Esophagus squamous epithelium (tissue), 5 donors: Measurements from ENCODE around the gene USP46. TPM values are rescaled to one million over a fixed set of nuclear protein-coding genes. Genes with fewer than 3 reads are reported as not detected.

ENCODE experiments used
- DNase-seq: peaks from one replicate; lab custom pipeline; 2025; lab: John Stamatoyannopoulos, UW
- H3K27ac ChIP-seq, 4 donors: fragments of 200-600 bp; sonication (generic); one replicate each; pipeline ENCODE4 v1.5.1; 2016 to 2019; ENCODE audit warnings: mild to moderate bottlenecking in 1 of 4
- H3K27me3 ChIP-seq, 4 donors: fragments of 200-600 bp; sonication (generic); 1 replicate in 3 of 4; 2 replicates in 1 of 4; pipeline versions ENCODE4 v1.5.1 to v1.6.0; 2017 to 2021; ENCODE audit warnings: antibody characterized with exemption in 1 of 4
- H3K36me3 ChIP-seq, 3 donors: fragments of 200-600 bp; sonication (generic); one replicate each; pipeline ENCODE4 v1.5.1; 2016 to 2019
- H3K4me1 ChIP-seq, 3 donors: fragments of 200-600 bp; sonication (generic); one replicate each; pipeline ENCODE4 v1.5.1; 2017 to 2019
- H3K4me3 ChIP-seq, 4 donors: fragments of 200-600 bp; sonication (generic); 1 replicate in 3 of 4; 2 replicates in 1 of 4; pipeline ENCODE4 v1.5.1; 2016 to 2019; ENCODE audit warnings: mild to moderate bottlenecking in 2 of 4, moderate library complexity in 1 of 4
- H3K9me3 ChIP-seq, 3 donors: fragments of 200-600 bp; sonication (generic); one replicate each; pipeline ENCODE4 v1.5.1; 2016 to 2019
- POLR2A ChIP-seq, 4 donors: fragments of 450-650 bp; IDR thresholded peaks; one replicate each; pipeline ENCODE4 v1.6.1; 2017; ENCODE audit warnings: antibody characterized with exemption in 4 of 4, mild to moderate bottlenecking in 4 of 4, moderate library complexity in 3 of 4
- WGBS, 2 donors: methylation state at CpG; one replicate each; pipeline ENCODE4 v1.1.5; 2018; 5-methylcytosine and 5-hydroxymethylcytosine counted together
- intact Hi-C: fragments of 100-400 bp; cut with DNase I; formaldehyde crosslinking; loops from one replicate; pipeline ENCODE4 v1.15.0; 2022
- total RNA-seq, 4 donors: library from RNA; depleted of rRNA; stranded (reverse); fragments of >200 nt; gene quantifications; one replicate each; pipeline ENCODE4 v1.1.0, GENCODE V29; 2016
- TF ChIP-seq, protein P1 (sequence below), 6 experiments: fragments of 450-650 bp in 4 of 6; fragments of 200-600 bp in 2 of 6; sonication (generic) in 2 of 6; IDR thresholded peaks; one replicate each; pipeline ENCODE4 v1.5.1; 2016 to 2019; ENCODE audit warnings: antibody characterized with exemption in 6 of 6, mild to moderate bottlenecking in 4 of 6, moderate library complexity in 4 of 6
- donor health status: DM: yes; HTN: yes; CAD: no.

Gene USP46
- total RNA-seq, 4 donors from 2014 or later: 12.0 to 22.1 (median 12.9) TPM

GRCh38 chr4:52573551-52573950 lies 85.5 kb downstream of the USP46 start:
- Histone ChIP-seq H3K4me3 (no peak overlapping the region), H3K9me3 (no peaks in the 10 kb centered on the region), H3K4me1 (no peaks in the 10 kb centered on the region), H3K27ac (no peak overlapping the region), H3K36me3 (no peaks in the 10 kb centered on the region), H3K27me3 (no peaks in the 10 kb centered on the region)
- WGBS, 2 donors: 62 to 71% methylated on average over 1 of the region's 1 CpG
- no peak for DNase-seq
- intact Hi-C loops: no loop called here
- no peak for TF ChIP-seq POLR2A (IDR thresholded peaks at IDR 0.05)
- TF ChIP-seq, protein P1, sequence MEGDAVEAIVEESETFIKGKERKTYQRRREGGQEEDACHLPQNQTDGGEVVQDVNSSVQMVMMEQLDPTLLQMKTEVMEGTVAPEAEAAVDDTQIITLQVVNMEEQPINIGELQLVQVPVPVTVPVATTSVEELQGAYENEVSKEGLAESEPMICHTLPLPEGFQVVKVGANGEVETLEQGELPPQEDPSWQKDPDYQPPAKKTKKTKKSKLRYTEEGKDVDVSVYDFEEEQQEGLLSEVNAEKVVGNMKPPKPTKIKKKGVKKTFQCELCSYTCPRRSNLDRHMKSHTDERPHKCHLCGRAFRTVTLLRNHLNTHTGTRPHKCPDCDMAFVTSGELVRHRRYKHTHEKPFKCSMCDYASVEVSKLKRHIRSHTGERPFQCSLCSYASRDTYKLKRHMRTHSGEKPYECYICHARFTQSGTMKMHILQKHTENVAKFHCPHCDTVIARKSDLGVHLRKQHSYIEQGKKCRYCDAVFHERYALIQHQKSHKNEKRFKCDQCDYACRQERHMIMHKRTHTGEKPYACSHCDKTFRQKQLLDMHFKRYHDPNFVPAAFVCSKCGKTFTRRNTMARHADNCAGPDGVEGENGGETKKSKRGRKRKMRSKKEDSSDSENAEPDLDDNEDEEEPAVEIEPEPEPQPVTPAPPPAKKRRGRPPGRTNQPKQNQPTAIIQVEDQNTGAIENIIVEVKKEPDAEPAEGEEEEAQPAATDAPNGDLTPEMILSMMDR (IDR thresholded peaks at IDR 0.05): no peak

GRCh38 chr4:52572936-52573485 lies 86.1 kb downstream of the USP46 start:
- WGBS, 2 donors: 77 to 86% methylated on average over 6 of the region's 6 CpGs
- DNase-seq: no peak
- H3K4me3 ChIP-seq: no peak overlapping the region

DNA sequence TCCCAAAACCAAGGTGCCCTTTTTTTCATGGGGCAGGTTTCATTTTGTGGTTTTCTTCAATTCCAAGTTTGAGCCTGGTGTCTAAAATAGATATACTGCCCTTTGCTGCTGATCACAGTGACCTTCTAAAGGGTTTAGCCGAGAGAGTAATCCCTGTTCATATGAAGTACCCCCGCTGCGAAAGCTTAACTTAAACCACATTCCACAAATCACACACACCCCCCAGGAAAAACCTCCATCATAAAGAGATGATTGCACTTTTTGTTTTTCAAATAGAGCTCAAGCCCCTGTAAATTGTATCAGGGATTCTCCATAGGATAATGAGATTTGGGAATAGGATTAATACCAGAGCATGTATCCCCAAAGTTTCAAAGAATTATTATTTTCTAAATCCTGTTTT lies 90.8 kb downstream of the USP46 start:
- no peaks in the 10 kb centered on the region for H3K27me3 ChIP-seq
- TF ChIP-seq, protein P1 (IDR thresholded peaks at IDR 0.05): no peak
- no peak for TF ChIP-seq POLR2A (IDR thresholded peaks at IDR 0.05)
- H3K4me1 ChIP-seq: no peaks in the 10 kb centered on the region
- WGBS, 2 donors: 93 to 97% methylated on average over 3 of the region's 3 CpGs
- intact Hi-C loops: no loop called here
- no peak for DNase-seq
- no peak overlapping the region for H3K4me3 ChIP-seq
- H3K27ac ChIP-seq: no peak overlapping the region
- no peaks in the 10 kb centered on the region for H3K36me3 ChIP-seq
- no peaks in the 10 kb centered on the region for H3K9me3 ChIP-seq

More at GRCh38 chr4:52572936-52573485, 86.1 kb downstream of the USP46 start:
- no peaks in the 10 kb centered on the region for H3K9me3 ChIP-seq
- intact Hi-C loops: no loop called here
- H3K4me1 ChIP-seq: no peaks in the 10 kb centered on the region
- H3K27ac ChIP-seq: no peak overlapping the region
- no peaks in the 10 kb centered on the region for H3K36me3 ChIP-seq
- TF ChIP-seq POLR2A (IDR thresholded peaks at IDR 0.05): no peak
- TF ChIP-seq, protein P1 (IDR thresholded peaks at IDR 0.05): no peak
- no peaks in the 10 kb centered on the region for H3K27me3 ChIP-seq

- 43 to 53% methylated on average over 2 of the region's 2 CpGs for WGBS, 2 donors
- H3K36me3 ChIP-seq: no peaks in the 10 kb centered on the region
- no peak overlapping the region for H3K27ac ChIP-seq
- no peaks in the 10 kb centered on the region for H3K27me3 ChIP-seq
- no peak for TF ChIP-seq POLR2A (IDR thresholded peaks at IDR 0.05)
- TF ChIP-seq, protein P1 (IDR thresholded peaks at IDR 0.05): no peak
- no peak overlapping the region for H3K4me3 ChIP-seq
- intact Hi-C loops: no loop called here
- no peaks in the 10 kb centered on the region for H3K4me1 ChIP-seq
- no peak for DNase-seq
- no peaks in the 10 kb centered on the region for H3K9me3 ChIP-seq
Measured at GRCh38 chr4:52566136-52567031, 92.7 kb downstream of the USP46 start.

GRCh38 chr4:52560844-52561280 lies 98.2 kb downstream of the USP46 start:
- Histone ChIP-seq H3K27ac (no peak overlapping the region), H3K27me3 (no peaks in the 10 kb centered on the region), H3K4me1 (no peaks in the 10 kb centered on the region), H3K4me3 (no peak overlapping the region), H3K36me3 (no peaks in the 10 kb centered on the region), H3K9me3 (no peaks in the 10 kb centered on the region)
- TF ChIP-seq POLR2A (IDR thresholded peaks at IDR 0.05): no peak
- TF ChIP-seq, protein P1 (IDR thresholded peaks at IDR 0.05): no peak
- DNase-seq: no peak
- intact Hi-C loops: no loop called here
- 76 to 82% methylated on average over 1 of the region's 1 CpG for WGBS, 2 donors
